Panc1 (cell line): ENCODE measurements around the gene CDH23. TPM values are rescaled to one million over a fixed set of nuclear protein-coding genes. Genes with fewer than 3 reads are reported as not detected.

ENCODE experiments used
- ATAC-seq: fragments of 200-7000 bp; cut with Tn5 transposase; 2 replicates; pipeline ENCODE4 v1.9.1; 2020; ENCODE audit warnings: mild to moderate bottlenecking, moderate library complexity
- BruUV-seq: library from RNA; stranded (reverse); fragments of 400-500 nt; replicated peaks from 2 replicates; lab custom pipeline; 2021; lab: Mats Ljungman, UMichigan
- CTCF ChIA-PET: fragments of 300-600 bp; sonication (Branson Sonifier 250); formaldehyde crosslinking; loops from one replicate; lab custom pipeline; 2022; ENCODE audit warnings: antibody characterized with exemption; lab: Charles Lee
- POLR2A ChIA-PET: fragments of 300-600 bp; sonication (Branson Sonifier 250); formaldehyde crosslinking; loops from one replicate; lab custom pipeline; 2022; ENCODE audit warnings: antibody characterized with exemption; lab: Charles Lee
- DNase-seq: peaks from one replicate; pipeline ENCODE4 v3.0.0-alpha.2; 2010; ENCODE audit warnings: low read depth, low spot score
- H3K27ac ChIP-seq: 2 replicates; pipeline ENCODE4 v1.5.1; 2011; ENCODE audit warnings: mild to moderate bottlenecking, low read length, inconsistent platforms
- H3K27me3 ChIP-seq: fragments of 200-500 bp; sonication (Bioruptor generic); 2 replicates; pipeline ENCODE4 v1.6.0; 2014; ENCODE audit warnings: low read length, inconsistent platforms; ENCODE audit not compliant: control insufficient read depth, insufficient read depth
- H3K36me3 ChIP-seq: fragments of 200-500 bp; sonication (Bioruptor generic); 2 replicates; pipeline ENCODE4 v1.5.1; 2014; ENCODE audit warnings: inconsistent platforms, mild to moderate bottlenecking, low read length, moderate library complexity; ENCODE audit not compliant: control insufficient read depth, insufficient read depth
- H3K4me1 ChIP-seq: 2 replicates; pipeline ENCODE4 v1.5.1; 2011; ENCODE audit warnings: inconsistent platforms, mild to moderate bottlenecking, low read length, moderate library complexity; ENCODE audit not compliant: control insufficient read depth, insufficient read depth
- H3K4me3 ChIP-seq, 2 experiments: 2 replicates each; pipeline ENCODE4 v1.5.1; 2011 to 2012; ENCODE audit warnings: low read depth in 2 of 2, low read length in 2 of 2, mild to moderate bottlenecking in 2 of 2, inconsistent platforms in 1 of 2, moderate library complexity in 1 of 2
- H3K9me3 ChIP-seq: fragments of 200-500 bp; sonication (Bioruptor generic); 2 replicates; pipeline ENCODE4 v1.5.1; 2014; ENCODE audit warnings: low read depth, mild to moderate bottlenecking, inconsistent platforms, low read length, moderate library complexity; ENCODE audit not compliant: control insufficient read depth, insufficient read depth
- POLR2AphosphoS5 ChIP-seq: IDR thresholded peaks from 2 replicates; pipeline ENCODE4 v1.6.1; 2012; ENCODE audit warnings: mild to moderate bottlenecking, low read depth, low read length, moderate library complexity
- SIN3A ChIP-seq: IDR thresholded peaks from 2 replicates; pipeline ENCODE4 v1.6.1; 2012; ENCODE audit warnings: low read depth, mild to moderate bottlenecking, low read length, moderate library complexity, borderline replicate concordance; ENCODE audit not compliant: insufficient read depth
- TCF7L2 ChIP-seq: IDR thresholded peaks from 2 replicates; pipeline ENCODE4 v1.6.1; 2011; ENCODE audit warnings: mild to moderate bottlenecking, low read depth, low read length, inconsistent platforms
- in situ Hi-C: cut with HindIII; loops from 2 replicates; pipeline ENCODE4 v1.10.0; 2016; ENCODE audit warnings: low sequenced_read_pairs, low pct_unique_long_range_greater_than_20kb
- intact Hi-C: fragments of 100-400 bp; cut with micrococcal nuclease; formaldehyde crosslinking; loops from one replicate; pipeline ENCODE4 v1.10.0; 2022; ENCODE audit not compliant: unreplicated experiment
- total RNA-seq: library from RNA; stranded (reverse); gene quantifications from one replicate; pipeline ENCODE4 v1.2.1, GENCODE V29; 2021; ENCODE audit not compliant: unreplicated experiment
- TF ChIP-seq, protein P1 (sequence below), 2 experiments: IDR thresholded peaks; 2 replicates each; pipeline ENCODE4 v1.6.1; 2011 to 2012; ENCODE audit warnings: low read depth in 2 of 2, control low read depth in 1 of 2, low read length in 1 of 2, mild to moderate bottlenecking in 1 of 2, moderate library complexity in 1 of 2; ENCODE audit not compliant: insufficient read depth in 1 of 2
- TF ChIP-seq, protein P2 (sequence below): fragments of 450-650 bp; IDR thresholded peaks from 2 replicates; pipeline ENCODE4 v1.5.1; 2017; ENCODE audit warnings: mild to moderate bottlenecking

The CDH23 gene
- total RNA-seq, 1 experiment from 2014 or later: 2.7 TPM

DNA sequence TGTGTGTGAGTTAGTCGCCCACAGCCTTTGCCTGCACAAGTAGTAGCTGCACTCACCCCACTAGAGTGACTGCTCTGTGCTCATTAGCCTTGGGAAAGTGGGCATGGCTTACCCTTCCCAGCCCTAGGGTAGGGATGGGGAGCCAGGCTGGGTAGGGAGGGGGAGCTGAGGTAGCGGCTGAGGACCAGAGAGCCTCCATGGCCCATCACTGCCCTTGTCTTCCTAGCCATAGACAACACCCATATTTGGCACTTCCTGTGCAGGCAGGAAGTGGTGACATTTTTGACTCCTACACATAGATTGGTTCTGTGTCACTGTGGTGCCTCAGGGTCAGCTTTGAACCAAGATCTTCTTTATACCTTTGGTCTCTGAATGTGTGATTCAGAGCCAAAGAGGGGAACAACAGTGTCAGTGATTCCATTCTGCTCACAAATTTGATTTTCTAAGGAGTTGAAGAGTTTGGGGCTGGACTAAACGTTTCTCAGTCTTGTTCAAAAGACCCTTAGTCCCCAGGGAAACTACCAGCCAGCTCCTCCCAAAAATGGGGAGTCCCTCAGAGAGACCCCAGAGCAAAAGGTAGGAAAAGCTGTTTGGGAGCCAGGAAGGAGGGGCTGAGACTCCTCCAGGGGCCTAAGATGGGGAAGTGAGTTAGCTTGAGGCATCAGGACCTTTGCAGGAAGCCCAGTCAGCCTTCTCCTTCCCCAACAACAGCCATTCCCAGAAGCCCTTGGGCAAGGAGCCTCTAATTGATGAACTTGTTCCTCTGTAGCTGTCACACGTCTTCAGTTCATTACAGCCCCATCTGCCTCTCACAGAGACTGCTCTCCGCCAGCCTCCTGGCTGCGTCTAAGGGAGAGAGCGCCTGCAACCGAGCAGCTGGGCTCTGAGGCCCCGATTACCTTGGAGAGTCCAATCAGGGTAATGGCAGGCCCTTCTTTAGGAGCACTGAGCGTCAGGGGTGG is 135.0 kb downstream of the CDH23 start:
- no peak for DNase-seq
- Histone ChIP-seq H3K4me1 (no peaks in the 10 kb centered on the region), H3K27ac (no peak overlapping the region), H3K27me3 (no peaks in the 10 kb centered on the region), H3K36me3 (no peaks in the 10 kb centered on the region), H3K9me3 (no peaks in the 10 kb centered on the region), H3K4me3 (no peak overlapping the region)
- ATAC-seq: no peak
- in situ Hi-C loops: no loop called here
- intact Hi-C loops: no loop called here
- ChIA-PET POLR2A (no interaction called here), CTCF (no interaction called here)
- TF ChIP-seq TCF7L2: no peak
- no peak for TF ChIP-seq SIN3A
- TF ChIP-seq POLR2AphosphoS5: no peak
- TF ChIP-seq, protein P1, sequence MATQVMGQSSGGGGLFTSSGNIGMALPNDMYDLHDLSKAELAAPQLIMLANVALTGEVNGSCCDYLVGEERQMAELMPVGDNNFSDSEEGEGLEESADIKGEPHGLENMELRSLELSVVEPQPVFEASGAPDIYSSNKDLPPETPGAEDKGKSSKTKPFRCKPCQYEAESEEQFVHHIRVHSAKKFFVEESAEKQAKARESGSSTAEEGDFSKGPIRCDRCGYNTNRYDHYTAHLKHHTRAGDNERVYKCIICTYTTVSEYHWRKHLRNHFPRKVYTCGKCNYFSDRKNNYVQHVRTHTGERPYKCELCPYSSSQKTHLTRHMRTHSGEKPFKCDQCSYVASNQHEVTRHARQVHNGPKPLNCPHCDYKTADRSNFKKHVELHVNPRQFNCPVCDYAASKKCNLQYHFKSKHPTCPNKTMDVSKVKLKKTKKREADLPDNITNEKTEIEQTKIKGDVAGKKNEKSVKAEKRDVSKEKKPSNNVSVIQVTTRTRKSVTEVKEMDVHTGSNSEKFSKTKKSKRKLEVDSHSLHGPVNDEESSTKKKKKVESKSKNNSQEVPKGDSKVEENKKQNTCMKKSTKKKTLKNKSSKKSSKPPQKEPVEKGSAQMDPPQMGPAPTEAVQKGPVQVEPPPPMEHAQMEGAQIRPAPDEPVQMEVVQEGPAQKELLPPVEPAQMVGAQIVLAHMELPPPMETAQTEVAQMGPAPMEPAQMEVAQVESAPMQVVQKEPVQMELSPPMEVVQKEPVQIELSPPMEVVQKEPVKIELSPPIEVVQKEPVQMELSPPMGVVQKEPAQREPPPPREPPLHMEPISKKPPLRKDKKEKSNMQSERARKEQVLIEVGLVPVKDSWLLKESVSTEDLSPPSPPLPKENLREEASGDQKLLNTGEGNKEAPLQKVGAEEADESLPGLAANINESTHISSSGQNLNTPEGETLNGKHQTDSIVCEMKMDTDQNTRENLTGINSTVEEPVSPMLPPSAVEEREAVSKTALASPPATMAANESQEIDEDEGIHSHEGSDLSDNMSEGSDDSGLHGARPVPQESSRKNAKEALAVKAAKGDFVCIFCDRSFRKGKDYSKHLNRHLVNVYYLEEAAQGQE (IDR thresholded peaks at IDR 0.05; ENCODE audit: insufficient read depth in 1 of 2, low read depth in 2 of 2, low read length in 1 of 2): no peak
- TF ChIP-seq, protein P2, sequence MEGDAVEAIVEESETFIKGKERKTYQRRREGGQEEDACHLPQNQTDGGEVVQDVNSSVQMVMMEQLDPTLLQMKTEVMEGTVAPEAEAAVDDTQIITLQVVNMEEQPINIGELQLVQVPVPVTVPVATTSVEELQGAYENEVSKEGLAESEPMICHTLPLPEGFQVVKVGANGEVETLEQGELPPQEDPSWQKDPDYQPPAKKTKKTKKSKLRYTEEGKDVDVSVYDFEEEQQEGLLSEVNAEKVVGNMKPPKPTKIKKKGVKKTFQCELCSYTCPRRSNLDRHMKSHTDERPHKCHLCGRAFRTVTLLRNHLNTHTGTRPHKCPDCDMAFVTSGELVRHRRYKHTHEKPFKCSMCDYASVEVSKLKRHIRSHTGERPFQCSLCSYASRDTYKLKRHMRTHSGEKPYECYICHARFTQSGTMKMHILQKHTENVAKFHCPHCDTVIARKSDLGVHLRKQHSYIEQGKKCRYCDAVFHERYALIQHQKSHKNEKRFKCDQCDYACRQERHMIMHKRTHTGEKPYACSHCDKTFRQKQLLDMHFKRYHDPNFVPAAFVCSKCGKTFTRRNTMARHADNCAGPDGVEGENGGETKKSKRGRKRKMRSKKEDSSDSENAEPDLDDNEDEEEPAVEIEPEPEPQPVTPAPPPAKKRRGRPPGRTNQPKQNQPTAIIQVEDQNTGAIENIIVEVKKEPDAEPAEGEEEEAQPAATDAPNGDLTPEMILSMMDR: no peak
- no TSS peak for BruUV-seq

DNA sequence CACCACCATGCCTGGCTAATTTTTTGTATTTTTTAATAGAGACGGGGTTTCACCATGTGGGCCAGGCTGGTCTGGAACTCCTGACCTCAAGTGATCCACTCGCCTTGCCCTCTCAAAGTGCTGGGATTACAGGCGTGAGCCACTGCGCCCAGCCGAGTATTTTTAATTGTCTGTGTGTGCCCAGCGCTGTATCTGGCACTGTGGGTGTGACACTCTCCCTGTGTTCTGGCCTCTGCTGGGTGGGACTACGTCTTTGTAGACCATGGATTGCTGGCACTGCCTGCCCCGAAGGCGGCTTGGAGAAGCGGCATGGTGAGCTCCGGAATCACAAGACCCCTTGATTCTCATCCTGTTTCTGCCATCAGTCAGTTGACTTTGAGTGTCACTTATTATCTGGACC is 136.2 kb downstream of the CDH23 start:
- H3K4me1 ChIP-seq: no peaks in the 10 kb centered on the region
- H3K27ac ChIP-seq: no peak overlapping the region
- ChIA-PET CTCF (no interaction called here), POLR2A (no interaction called here)
- ATAC-seq (no peak), DNase-seq (no peak)
- H3K36me3 ChIP-seq: no peaks in the 10 kb centered on the region
- H3K27me3 ChIP-seq: no peaks in the 10 kb centered on the region
- H3K9me3 ChIP-seq: no peaks in the 10 kb centered on the region
- H3K4me3 ChIP-seq: no peak overlapping the region
- no peak for TF ChIP-seq POLR2AphosphoS5
- TF ChIP-seq, protein P2: no peak
- TF ChIP-seq, protein P1 (IDR thresholded peaks at IDR 0.05; ENCODE audit: insufficient read depth in 1 of 2, low read depth in 2 of 2, low read length in 1 of 2): no peak
- TF ChIP-seq TCF7L2: no peak
- TF ChIP-seq SIN3A: no peak
- in situ Hi-C loops (no loop called here), intact Hi-C loops (no loop called here)
- BruUV-seq: no TSS peak
